Fibroblast of lung (primary cell): ENCODE results near the gene FBXW11.

ENCODE experiments used
- EZH2 ChIP-seq: IDR thresholded peaks from 2 replicates; pipeline ENCODE4 v1.5.1; 2012; ENCODE audit warnings: low read length, control low read depth, mild to moderate bottlenecking; ENCODE audit errors: missing control alignments
- TF ChIP-seq, protein P1 (sequence below), 2 donors: IDR thresholded peaks in 1 of 2; conservative IDR thresholded peaks in 1 of 2; 1 replicate in 1 of 2; 2 replicates in 1 of 2; pipeline ENCODE4 v1.5.1; 2011 to 2012; ENCODE audit warnings: low read length in 2 of 2, control low read depth in 1 of 2, inconsistent platforms in 1 of 2, low read depth in 1 of 2, mild to moderate bottlenecking in 1 of 2

DNA sequence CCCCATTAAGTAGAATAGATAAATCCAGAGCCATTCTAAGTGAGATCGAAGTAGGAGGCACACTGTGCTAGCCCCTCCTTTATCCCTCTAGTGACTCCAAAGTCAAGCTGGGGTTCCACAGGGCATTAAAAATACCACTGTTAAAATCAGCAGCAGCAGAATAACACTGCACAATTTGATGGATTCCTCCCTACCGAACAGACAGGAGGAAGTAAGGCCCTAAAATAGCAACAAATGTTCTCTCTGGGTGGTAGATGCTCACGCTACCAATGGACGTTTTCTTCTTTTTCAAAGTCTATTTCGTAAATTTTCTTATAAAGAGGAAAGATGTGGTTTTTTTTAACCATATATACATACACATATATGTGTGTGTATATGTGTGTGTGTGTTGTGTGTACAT lies 54.4 kb downstream of the FBXW11 start:
- TF ChIP-seq, protein P1, sequence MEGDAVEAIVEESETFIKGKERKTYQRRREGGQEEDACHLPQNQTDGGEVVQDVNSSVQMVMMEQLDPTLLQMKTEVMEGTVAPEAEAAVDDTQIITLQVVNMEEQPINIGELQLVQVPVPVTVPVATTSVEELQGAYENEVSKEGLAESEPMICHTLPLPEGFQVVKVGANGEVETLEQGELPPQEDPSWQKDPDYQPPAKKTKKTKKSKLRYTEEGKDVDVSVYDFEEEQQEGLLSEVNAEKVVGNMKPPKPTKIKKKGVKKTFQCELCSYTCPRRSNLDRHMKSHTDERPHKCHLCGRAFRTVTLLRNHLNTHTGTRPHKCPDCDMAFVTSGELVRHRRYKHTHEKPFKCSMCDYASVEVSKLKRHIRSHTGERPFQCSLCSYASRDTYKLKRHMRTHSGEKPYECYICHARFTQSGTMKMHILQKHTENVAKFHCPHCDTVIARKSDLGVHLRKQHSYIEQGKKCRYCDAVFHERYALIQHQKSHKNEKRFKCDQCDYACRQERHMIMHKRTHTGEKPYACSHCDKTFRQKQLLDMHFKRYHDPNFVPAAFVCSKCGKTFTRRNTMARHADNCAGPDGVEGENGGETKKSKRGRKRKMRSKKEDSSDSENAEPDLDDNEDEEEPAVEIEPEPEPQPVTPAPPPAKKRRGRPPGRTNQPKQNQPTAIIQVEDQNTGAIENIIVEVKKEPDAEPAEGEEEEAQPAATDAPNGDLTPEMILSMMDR (conservative IDR thresholded peaks at IDR 0.05 in 1 of 2, IDR thresholded peaks at IDR 0.05 in 1 of 2; ENCODE audit: low read depth in 1 of 2, low read length in 2 of 2): no peak
- no peak for TF ChIP-seq EZH2
